HepG2 (cell line): Measurements from ENCODE around the gene KIF22. TPM values are rescaled to one million over a fixed set of nuclear protein-coding genes. Genes with fewer than 3 reads are reported as not detected.
A peak's percentile ranks its signal among the peaks of the same experiment; 100 is the strongest.
"Not testable (repeated sequence)": the region's sequence is repeated elsewhere in the genome, so short reads cannot be mapped to it uniquely, and the experiment has no call there.

ENCODE experiments used
- ATAC-seq: fragments of 200-7000 bp; cut with Tn5 transposase; 3 replicates; pipeline ENCODE4 v1.9.1; 2020; ENCODE audit warnings: mild to moderate bottlenecking, moderate library complexity
- BruUV-seq: library from RNA; stranded (reverse); fragments of 400-500 nt; replicated peaks from 2 replicates; lab custom pipeline; 2021; lab: Mats Ljungman, UMichigan
- CTCF ChIA-PET: fragments of 300-600 bp; formaldehyde crosslinking; extraction: SDS; loops from one replicate; lab custom pipeline; 2021; ENCODE audit warnings: low total read pairs, inconsistent platforms, low intra/inter-chr PET ratio; lab: Yijun Ruan, JAX
- POLR2A ChIA-PET: fragments of 350-600 bp; sonication (Branson Sonifier 250); formaldehyde crosslinking; loops from one replicate; lab custom pipeline; 2020; ENCODE audit warnings: antibody characterized with exemption, inconsistent platforms; lab: Yijun Ruan, JAX
- DNase-seq: peaks from one replicate; pipeline ENCODE4 v3.0.0-alpha.2; 2015; ENCODE audit warnings: low spot score
- FAIRE-seq: peaks from 3 replicates; lab custom pipeline; 2011; peaks lifted over from hg19 to GRCh38; lab: Jason Lieb, UNC
- H2AFZ ChIP-seq: one replicate; pipeline ENCODE4 v1.6.1; 2011; ENCODE audit warnings: low read length, inconsistent platforms
- H3K27ac ChIP-seq: fragments of 300-600 bp; 3 replicates; pipeline ENCODE4 v1.8.0; 2011; ENCODE audit warnings: mixed run types, mild to moderate bottlenecking, mixed read lengths, low read length, inconsistent platforms; ENCODE audit not compliant: insufficient read depth; ENCODE audit errors: extremely low read length
- H3K27me3 ChIP-seq, 2 experiments: fragments of 200-600 bp in 1 of 2; 2 replicates in 1 of 2; 3 replicates in 1 of 2; pipeline versions ENCODE4 v1.6.0 to v1.8.0; 2011; ENCODE audit warnings: low read length in 2 of 2, mild to moderate bottlenecking in 2 of 2, moderate library complexity in 2 of 2, inconsistent platforms in 1 of 2; ENCODE audit not compliant: insufficient read depth in 2 of 2, control insufficient read depth in 1 of 2
- H3K36me3 ChIP-seq, 2 experiments: fragments of 200-600 bp in 1 of 2; replicated peaks in 1 of 2; 2 replicates in 1 of 2; 3 replicates in 1 of 2; pipeline versions ENCODE4 v1.5.1 to v1.8.0; 2011; ENCODE audit warnings: low read length in 2 of 2, inconsistent platforms in 1 of 2; ENCODE audit not compliant: insufficient read depth in 2 of 2, control insufficient read depth in 1 of 2
- H3K4me1 ChIP-seq: 2 replicates; pipeline ENCODE4 v1.5.1; 2012; ENCODE audit warnings: low read length, inconsistent platforms; ENCODE audit not compliant: insufficient read depth
- H3K4me2 ChIP-seq: 2 replicates; pipeline ENCODE4 v1.6.0; 2011; ENCODE audit warnings: low read depth, low read length, inconsistent platforms
- H3K4me3 ChIP-seq, 3 experiments: fragments of 200-600 bp in 1 of 3; sonication (generic), shearing (Covaris generic) in 1 of 3; replicated peaks in 1 of 3; 2 replicates each; pipeline ENCODE4 v1.5.1; 2011 to 2016; ENCODE audit warnings: low read length in 3 of 3, inconsistent platforms in 2 of 3, low read depth in 2 of 3, mild to moderate bottlenecking in 2 of 3, control low read depth in 1 of 3, mixed read lengths in 1 of 3; ENCODE audit not compliant: insufficient read depth in 1 of 3
- H3K79me2 ChIP-seq: one replicate; pipeline ENCODE4 v1.6.1; 2011; ENCODE audit warnings: low read length, inconsistent platforms; ENCODE audit not compliant: insufficient read depth
- H3K9ac ChIP-seq: 2 replicates; pipeline ENCODE4 v1.6.0; 2011; ENCODE audit warnings: mild to moderate bottlenecking, low read depth, low read length, inconsistent platforms; ENCODE audit not compliant: insufficient read depth
- H3K9me3 ChIP-seq: 2 replicates; pipeline ENCODE4 v1.5.1; 2012; ENCODE audit warnings: mild to moderate bottlenecking, low read length
- H4K20me1 ChIP-seq: 2 replicates; pipeline ENCODE4 v1.6.0; 2011; ENCODE audit warnings: inconsistent platforms, mild to moderate bottlenecking, low read length, moderate library complexity; ENCODE audit not compliant: insufficient read depth
- BCL6 ChIP-seq: IDR thresholded peaks from 2 replicates; pipeline ENCODE4 v1.6.1; 2016; ENCODE audit warnings: missing genetic modification reagents, missing compliant biosample characterization
- CHD4 ChIP-seq: fragments of 200-600 bp; sonication (generic); IDR thresholded peaks from 2 replicates; pipeline ENCODE4 v1.7.0; 2017; ENCODE audit warnings: mild to moderate bottlenecking, low read length, borderline replicate concordance
- ZBTB40 ChIP-seq, 2 experiments: fragments of 450-650 bp in 1 of 2; sonication (generic) in 1 of 2; formaldehyde crosslinking in 1 of 2; IDR thresholded peaks; 2 replicates each; pipeline versions ENCODE4 v1.6.1 to v1.8.0; 2016 to 2022; ENCODE audit warnings: antibody characterized with exemption in 1 of 2, mild to moderate bottlenecking in 1 of 2, missing genetic modification reagents in 1 of 2
- ZBTB7A ChIP-seq: sonication (generic); formaldehyde crosslinking; IDR thresholded peaks from 2 replicates; pipeline ENCODE4 v1.8.0; 2022; ENCODE audit warnings: mild to moderate bottlenecking, missing genetic modification reagents
- WGBS: methylation state at CpG from one replicate; pipeline ENCODE4 v1.1.6; 2017; ENCODE audit warnings: low lambda C conversion rate; 5-methylcytosine and 5-hydroxymethylcytosine counted together
- in situ Hi-C: cut with HindIII; loops from 2 replicates; pipeline ENCODE4 v1.10.0; 2017; ENCODE audit warnings: low pct_unique_long_range_greater_than_20kb; ENCODE audit not compliant: extremely low pct_ligation_motif_present
- intact Hi-C: fragments of 100-400 bp; cut with micrococcal nuclease; formaldehyde crosslinking; loops from one replicate; pipeline ENCODE4 v1.10.0; 2022; ENCODE audit not compliant: unreplicated experiment
- polyA plus RNA-seq, 8 experiments: library from polyadenylated mRNA; depleted of rRNA in 3 of 8; stranded (reverse) in 7 of 8; unstranded in 1 of 8; fragments of >200 nt; fragmentation: Illumina TruSeq in 4 of 8; extraction: Trizol in 4 of 8; gene quantifications; 2 replicates each; pipeline versions ENCODE4 v1.2.1 to v1.2.3, GENCODE V29; 2011 to 2016; ENCODE audit warnings: low read depth in 4 of 8, missing spikeins in 1 of 8, mixed read lengths in 1 of 8; ENCODE audit not compliant: insufficient read depth in 1 of 8
- total RNA-seq, 5 experiments: library from RNA; depleted of rRNA; stranded (reverse); fragments of >200 nt; fragmentation: Illumina TruSeq; extraction: Trizol; gene quantifications; 2 replicates each; pipeline ENCODE4 v1.2.3, GENCODE V29; 2016; ENCODE audit warnings: low read depth in 1 of 5

The KIF22 gene
- total and polyA plus RNA-seq, 2 of the 13 experiments (the other 11 are each of a cell fraction or from before 2014, with no cell fraction given), result 95.8 to 118 TPM

GRCh38 chr16:29761280-29761651, 29.3 kb upstream of the KIF22 start (continued):
- not testable (repeated sequence) for TF ChIP-seq ZBTB40 (IDR thresholded peaks at IDR 0.05)
- TF ChIP-seq ZBTB40 (CRISPR knock-in tag; IDR thresholded peaks at IDR 0.05), result 0 out of 2 replicates have a peak, but pooled peaks have one; percentile 4

- Histone ChIP-seq H3K4me1 (peaks cover 96% of the 10 kb centered on the region), H3K36me3 (no peaks in the 10 kb centered on the region), H3K79me2 (no peaks in the 10 kb centered on the region), H3K9me3 (no peaks in the 10 kb centered on the region), H4K20me1 (no peaks in the 10 kb centered on the region), H3K9ac (no peak overlapping the region), H3K4me3 (no peak overlapping the region), H2AFZ (no peak overlapping the region), H3K27ac (no peak overlapping the region), H3K27me3 (no peaks in the 10 kb centered on the region), H3K4me2 (no peak overlapping the region)
- 72% methylated on average over 6 of the region's 6 CpGs for WGBS
- in situ Hi-C loops, result no loop called here
- no peak for FAIRE-seq
- no TSS peak for BruUV-seq
- intact Hi-C loops, result no loop called here
- ATAC-seq, result no peak
- CTCF ChIA-PET, result no interaction called here
- DNase-seq, result no peak
- TF ChIP-seq CHD4 (no peak), BCL6 (CRISPR knock-in tag) (0 out of 2 replicates have a peak, but pooled peaks have one; percentile 22), ZBTB7A (CRISPR knock-in tag) (no peak)
- POLR2A ChIA-PET, result interaction anchor here (0.6 kb wide), 1 partner anchor 45 kb away, joined by 3 read pairs; the partner anchor contains the start of gene MAZ
Observed at GRCh38 chr16:29761882-29762281, 28.7 kb upstream of the KIF22 start.
